Mucosa of rectum (tissue), 2 donors: Measurements from ENCODE around the gene HOOK1.

ENCODE experiments used
- H3K27ac ChIP-seq, 2 donors: one replicate each; pipeline ENCODE4 v1.7.0; 2013; ENCODE audit warnings: inconsistent platforms in 2 of 2, low read depth in 2 of 2, low read length in 2 of 2
- H3K27me3 ChIP-seq, 2 donors: one replicate each; pipeline ENCODE4 v1.7.0; 2013; ENCODE audit warnings: low read length in 2 of 2; ENCODE audit not compliant: control insufficient read depth in 2 of 2, insufficient read depth in 2 of 2
- H3K36me3 ChIP-seq, 2 donors: one replicate each; pipeline ENCODE4 v1.7.0; 2013; ENCODE audit warnings: low read length in 2 of 2; ENCODE audit not compliant: control insufficient read depth in 2 of 2, insufficient read depth in 2 of 2
- H3K4me1 ChIP-seq, 2 donors: one replicate each; pipeline ENCODE4 v1.7.0; 2013; ENCODE audit warnings: low read length in 2 of 2, mild to moderate bottlenecking in 1 of 2; ENCODE audit not compliant: control insufficient read depth in 2 of 2, insufficient read depth in 2 of 2
- H3K4me3 ChIP-seq, 2 donors: one replicate each; pipeline ENCODE4 v1.7.0; 2013; ENCODE audit warnings: low read length in 2 of 2
- H3K9ac ChIP-seq, 2 donors: one replicate each; pipeline ENCODE4 v1.7.0; 2013; ENCODE audit warnings: low read length in 2 of 2, low read depth in 1 of 2, mild to moderate bottlenecking in 1 of 2
- H3K9me3 ChIP-seq, 2 donors: one replicate each; pipeline ENCODE4 v1.7.0; 2013; ENCODE audit warnings: low read length in 2 of 2; ENCODE audit not compliant: control insufficient read depth in 2 of 2
- donor health status: healthy.
- donor health status: Normal muscosa, but diverticular disease.

HOOK1 gene

GRCh38 chr1:59779949-59780348 is 34.8 kb upstream of the HOOK1 start:
- Histone ChIP-seq H3K27me3 (no peaks in the 10 kb centered on the region), H3K4me1 (no peaks in the 10 kb centered on the region), H3K36me3 (no peaks in the 10 kb centered on the region), H3K27ac (no peak overlapping the region), H3K9ac (no peak overlapping the region), H3K4me3 (no peak overlapping the region), H3K9me3 (no peaks in the 10 kb centered on the region)

GRCh38 chr1:59788825-59789224 is 25.9 kb upstream of the HOOK1 start:
- H3K27ac ChIP-seq: no peak overlapping the region
- H3K36me3 ChIP-seq: no peaks in the 10 kb centered on the region
- no peak overlapping the region for H3K4me3 ChIP-seq

GRCh38 chr1:59798600-59798999 is 16.1 kb upstream of the HOOK1 start:
- Histone ChIP-seq H3K4me3 (no peak overlapping the region), H3K27ac (no peak overlapping the region), H3K4me1 (no peaks in the 10 kb centered on the region), H3K27me3 (no peaks in the 10 kb centered on the region), H3K9ac (no peak overlapping the region), H3K9me3 (no peaks in the 10 kb centered on the region), H3K36me3 (no peaks in the 10 kb centered on the region)

More at GRCh38 chr1:59788825-59789224, 25.9 kb upstream of the HOOK1 start:
- Histone ChIP-seq H3K9ac (no peak overlapping the region), H3K9me3 (no peaks in the 10 kb centered on the region), H3K27me3 (no peaks in the 10 kb centered on the region), H3K4me1 (no peaks in the 10 kb centered on the region)

GRCh38 chr1:59803458-59804038 is 11.2 kb upstream of the HOOK1 start:
- no peak overlapping the region for H3K4me3 ChIP-seq
- no peaks in the 10 kb centered on the region for H3K9me3 ChIP-seq
- no peaks in the 10 kb centered on the region for H3K4me1 ChIP-seq
- no peak overlapping the region for H3K9ac ChIP-seq
- H3K27me3 ChIP-seq: no peaks in the 10 kb centered on the region
- H3K36me3 ChIP-seq: no peaks in the 10 kb centered on the region
- H3K27ac ChIP-seq: no peak overlapping the region

- Histone ChIP-seq H3K36me3 (no peaks in the 10 kb centered on the region), H3K4me1 (no peaks in the 10 kb centered on the region), H3K27me3 (no peaks in the 10 kb centered on the region), H3K4me3 (no peak overlapping the region), H3K27ac (no peak overlapping the region), H3K9me3 (no peaks in the 10 kb centered on the region), H3K9ac (no peak overlapping the region)
Measured at GRCh38 chr1:59804301-59804700, 10.4 kb upstream of the HOOK1 start.

- Histone ChIP-seq H3K9me3 (no peaks in the 10 kb centered on the region), H3K36me3 (no peaks in the 10 kb centered on the region), H3K4me1 (no peaks in the 10 kb centered on the region), H3K27ac (no peak overlapping the region), H3K27me3 (no peaks in the 10 kb centered on the region), H3K4me3 (no peak overlapping the region), H3K9ac (no peak overlapping the region)
Measured at GRCh38 chr1:59805554-59805953, 9.2 kb upstream of the HOOK1 start.

GRCh38 chr1:59814180-59814900 is 409 bp upstream of the HOOK1 start:
- peak overlapping the region in 1 of 2 donors; percentile 74 for H3K9ac ChIP-seq
- H3K27ac ChIP-seq: peak overlapping the region; percentile 53 to 74
- no peaks in the 10 kb centered on the region for H3K36me3 ChIP-seq
- peak overlapping the region; percentile 73 to 87 for H3K4me3 ChIP-seq
- H3K27me3 ChIP-seq: peaks cover 0 to 2% of the 10 kb centered on the region in 2 donors
- peaks cover 5 to 7% of the 10 kb centered on the region in 2 donors for H3K4me1 ChIP-seq
- no peaks in the 10 kb centered on the region for H3K9me3 ChIP-seq

GRCh38 chr1:59815892-59816291 is 1.1 kb downstream of the HOOK1 start:
- Histone ChIP-seq H3K27me3 (peaks cover 0 to 2% of the 10 kb centered on the region in 2 donors), H3K36me3 (no peaks in the 10 kb centered on the region), H3K4me3 (peak overlapping the region; percentile 81 to 87), H3K4me1 (peaks cover 5 to 7% of the 10 kb centered on the region in 2 donors), H3K9me3 (no peaks in the 10 kb centered on the region), H3K27ac (no peak overlapping the region), H3K9ac (no peak overlapping the region)

- no peak overlapping the region for H3K9ac ChIP-seq
- peak overlapping the region; percentile 3 to 81 for H3K4me3 ChIP-seq
- H3K36me3 ChIP-seq: no peaks in the 10 kb centered on the region
- peaks cover 0 to 2% of the 10 kb centered on the region in 2 donors for H3K27me3 ChIP-seq
- H3K9me3 ChIP-seq: no peaks in the 10 kb centered on the region
- H3K4me1 ChIP-seq: peaks cover 5 to 7% of the 10 kb centered on the region in 2 donors
- no peak overlapping the region for H3K27ac ChIP-seq
Measured at GRCh38 chr1:59816318-59816878, 1.6 kb downstream of the HOOK1 start.
